Panc1 (cell line): ENCODE measurements around the gene MFAP3. TPM values are rescaled to one million over a fixed set of nuclear protein-coding genes. Genes with fewer than 3 reads are reported as not detected.

Experiments
- ATAC-seq: fragments of 200-7000 bp; cut with Tn5 transposase; 2 replicates; pipeline ENCODE4 v1.9.1; 2020; ENCODE audit warnings: mild to moderate bottlenecking, moderate library complexity
- BruUV-seq: library from RNA; stranded (reverse); fragments of 400-500 nt; replicated peaks from 2 replicates; lab custom pipeline; 2021; lab: Mats Ljungman, UMichigan
- CTCF ChIA-PET: fragments of 300-600 bp; sonication (Branson Sonifier 250); formaldehyde crosslinking; loops from one replicate; lab custom pipeline; 2022; ENCODE audit warnings: antibody characterized with exemption; lab: Charles Lee
- POLR2A ChIA-PET: fragments of 300-600 bp; sonication (Branson Sonifier 250); formaldehyde crosslinking; loops from one replicate; lab custom pipeline; 2022; ENCODE audit warnings: antibody characterized with exemption; lab: Charles Lee
- DNase-seq: peaks from one replicate; pipeline ENCODE4 v3.0.0-alpha.2; 2010; ENCODE audit warnings: low read depth, low spot score
- H3K27ac ChIP-seq: 2 replicates; pipeline ENCODE4 v1.5.1; 2011; ENCODE audit warnings: mild to moderate bottlenecking, low read length, inconsistent platforms
- H3K27me3 ChIP-seq: fragments of 200-500 bp; sonication (Bioruptor generic); 2 replicates; pipeline ENCODE4 v1.6.0; 2014; ENCODE audit warnings: low read length, inconsistent platforms; ENCODE audit not compliant: control insufficient read depth, insufficient read depth
- H3K36me3 ChIP-seq: fragments of 200-500 bp; sonication (Bioruptor generic); 2 replicates; pipeline ENCODE4 v1.5.1; 2014; ENCODE audit warnings: inconsistent platforms, mild to moderate bottlenecking, low read length, moderate library complexity; ENCODE audit not compliant: control insufficient read depth, insufficient read depth
- H3K4me1 ChIP-seq: 2 replicates; pipeline ENCODE4 v1.5.1; 2011; ENCODE audit warnings: inconsistent platforms, mild to moderate bottlenecking, low read length, moderate library complexity; ENCODE audit not compliant: control insufficient read depth, insufficient read depth
- H3K4me3 ChIP-seq, 2 experiments: 2 replicates each; pipeline ENCODE4 v1.5.1; 2011 to 2012; ENCODE audit warnings: low read depth in 2 of 2, low read length in 2 of 2, mild to moderate bottlenecking in 2 of 2, inconsistent platforms in 1 of 2, moderate library complexity in 1 of 2
- H3K9me3 ChIP-seq: fragments of 200-500 bp; sonication (Bioruptor generic); 2 replicates; pipeline ENCODE4 v1.5.1; 2014; ENCODE audit warnings: low read depth, mild to moderate bottlenecking, inconsistent platforms, low read length, moderate library complexity; ENCODE audit not compliant: control insufficient read depth, insufficient read depth
- CTCF ChIP-seq: fragments of 450-650 bp; IDR thresholded peaks from 2 replicates; pipeline ENCODE4 v1.5.1; 2017; ENCODE audit warnings: mild to moderate bottlenecking
- POLR2AphosphoS5 ChIP-seq: IDR thresholded peaks from 2 replicates; pipeline ENCODE4 v1.6.1; 2012; ENCODE audit warnings: mild to moderate bottlenecking, low read depth, low read length, moderate library complexity
- REST ChIP-seq, 2 experiments: IDR thresholded peaks; 2 replicates each; pipeline ENCODE4 v1.6.1; 2011 to 2012; ENCODE audit warnings: low read depth in 2 of 2, control low read depth in 1 of 2, low read length in 1 of 2, mild to moderate bottlenecking in 1 of 2, moderate library complexity in 1 of 2; ENCODE audit not compliant: insufficient read depth in 1 of 2
- SIN3A ChIP-seq: IDR thresholded peaks from 2 replicates; pipeline ENCODE4 v1.6.1; 2012; ENCODE audit warnings: low read depth, mild to moderate bottlenecking, low read length, moderate library complexity, borderline replicate concordance; ENCODE audit not compliant: insufficient read depth
- TCF7L2 ChIP-seq: IDR thresholded peaks from 2 replicates; pipeline ENCODE4 v1.6.1; 2011; ENCODE audit warnings: mild to moderate bottlenecking, low read depth, low read length, inconsistent platforms
- in situ Hi-C: cut with HindIII; loops from 2 replicates; pipeline ENCODE4 v1.10.0; 2016; ENCODE audit warnings: low sequenced_read_pairs, low pct_unique_long_range_greater_than_20kb
- intact Hi-C: fragments of 100-400 bp; cut with micrococcal nuclease; formaldehyde crosslinking; loops from one replicate; pipeline ENCODE4 v1.10.0; 2022; ENCODE audit not compliant: unreplicated experiment
- total RNA-seq: library from RNA; stranded (reverse); gene quantifications from one replicate; pipeline ENCODE4 v1.2.1, GENCODE V29; 2021; ENCODE audit not compliant: unreplicated experiment

MFAP3 gene
- total RNA-seq, 1 experiment from 2014 or later: 24.2 TPM

GRCh38 chr5:154059583-154059982 is 20.8 kb downstream of the MFAP3 start:
- in situ Hi-C loops (no loop called here), intact Hi-C loops (no loop called here)
- H3K27me3 ChIP-seq: no peaks in the 10 kb centered on the region
- no peaks in the 10 kb centered on the region for H3K4me1 ChIP-seq
- H3K36me3 ChIP-seq: no peaks in the 10 kb centered on the region
- H3K4me3 ChIP-seq: no peak overlapping the region
- no peak for DNase-seq
- TF ChIP-seq REST (IDR thresholded peaks at IDR 0.05; ENCODE audit: insufficient read depth in 1 of 2, low read depth in 2 of 2, low read length in 1 of 2) (no peak), TCF7L2 (no peak), CTCF (no peak), POLR2AphosphoS5 (no peak), SIN3A (no peak)
- no TSS peak for BruUV-seq
- no peaks in the 10 kb centered on the region for H3K9me3 ChIP-seq
- ATAC-seq: no peak
- ChIA-PET CTCF (no interaction called here), POLR2A (no interaction called here)
- H3K27ac ChIP-seq: no peak overlapping the region

GRCh38 chr5:154060606-154061005 is 21.8 kb downstream of the MFAP3 start:
- H3K4me1 ChIP-seq: no peaks in the 10 kb centered on the region
- H3K27ac ChIP-seq: no peak overlapping the region
- TF ChIP-seq REST (IDR thresholded peaks at IDR 0.05; ENCODE audit: insufficient read depth in 1 of 2, low read depth in 2 of 2, low read length in 1 of 2) (no peak), SIN3A (no peak)
- in situ Hi-C loops (no loop called here), intact Hi-C loops (no loop called here)
- ATAC-seq: no peak
- no peak overlapping the region for H3K4me3 ChIP-seq
- H3K9me3 ChIP-seq: no peaks in the 10 kb centered on the region
- CTCF ChIA-PET: no interaction called here
- POLR2A ChIA-PET: no interaction called here
- H3K36me3 ChIP-seq: no peaks in the 10 kb centered on the region
- no peaks in the 10 kb centered on the region for H3K27me3 ChIP-seq
- no peak for DNase-seq
- BruUV-seq: no TSS peak
